Stimulated activated CD4-positive, alpha-beta T cell treated with anti-CD3 and anti-CD28 coated beads, Interleukin-12 subunit alpha, Interleukin-12 subunit beta, amount 100 ng/mL, for 24 hours (primary cell): ENCODE results near the gene PLA2G2A.

Experiments used
- DNase-seq, 2 experiments: peaks; one replicate each; pipeline ENCODE4 v3.0.0-alpha.2; 2020; ENCODE audit warnings: low read depth in 2 of 2

The PLA2G2A gene

DNA sequence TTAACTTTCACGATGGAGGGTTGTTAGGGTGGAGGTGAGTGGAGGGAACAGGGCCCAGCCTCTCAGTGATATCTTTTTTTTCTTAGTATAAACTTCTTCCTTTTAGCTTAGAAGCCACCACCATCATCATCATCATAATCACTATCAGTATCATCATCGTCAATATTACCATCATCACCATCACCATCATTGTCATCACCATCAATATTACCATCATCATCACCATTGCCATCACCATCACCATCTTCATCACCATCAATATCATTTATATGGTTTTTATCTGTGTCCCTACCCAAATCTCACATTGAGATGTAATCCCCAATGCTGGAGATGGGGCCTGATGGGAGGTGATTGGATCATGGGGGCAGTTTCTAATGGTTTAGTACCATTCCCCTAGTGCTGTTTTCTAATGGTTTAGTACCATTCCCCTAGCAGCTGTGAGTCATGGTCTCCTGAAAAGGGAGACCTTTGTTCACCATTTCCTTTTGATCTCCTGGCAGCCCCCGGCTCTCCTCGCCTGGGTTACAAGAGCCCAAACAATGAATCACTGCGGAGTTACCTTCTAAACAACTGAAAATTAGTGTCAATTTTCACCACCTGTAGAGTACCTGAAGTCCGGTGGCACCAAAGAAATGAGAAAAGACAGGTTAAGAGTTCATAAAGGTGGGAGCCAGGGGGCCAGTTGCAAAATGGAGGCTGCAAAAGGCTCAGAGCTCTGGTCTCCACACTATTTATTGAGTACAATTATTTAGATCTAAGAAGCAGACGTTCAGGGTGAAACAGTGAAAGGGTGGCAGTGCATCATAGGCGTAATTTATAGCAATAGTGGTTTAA is 52.9 kb downstream of the PLA2G2A start:
- DNase-seq = no peak
